ENCODE measurements around the gene BCL10. TPM values are rescaled to one million over a fixed set of nuclear protein-coding genes. Genes with fewer than 3 reads are reported as not detected.
A peak's percentile ranks its signal among the peaks of the same experiment; 100 is the strongest.

The BCL10 gene
- total RNA-seq, 1 experiment from 2014 or later = 32.2 TPM

DNA sequence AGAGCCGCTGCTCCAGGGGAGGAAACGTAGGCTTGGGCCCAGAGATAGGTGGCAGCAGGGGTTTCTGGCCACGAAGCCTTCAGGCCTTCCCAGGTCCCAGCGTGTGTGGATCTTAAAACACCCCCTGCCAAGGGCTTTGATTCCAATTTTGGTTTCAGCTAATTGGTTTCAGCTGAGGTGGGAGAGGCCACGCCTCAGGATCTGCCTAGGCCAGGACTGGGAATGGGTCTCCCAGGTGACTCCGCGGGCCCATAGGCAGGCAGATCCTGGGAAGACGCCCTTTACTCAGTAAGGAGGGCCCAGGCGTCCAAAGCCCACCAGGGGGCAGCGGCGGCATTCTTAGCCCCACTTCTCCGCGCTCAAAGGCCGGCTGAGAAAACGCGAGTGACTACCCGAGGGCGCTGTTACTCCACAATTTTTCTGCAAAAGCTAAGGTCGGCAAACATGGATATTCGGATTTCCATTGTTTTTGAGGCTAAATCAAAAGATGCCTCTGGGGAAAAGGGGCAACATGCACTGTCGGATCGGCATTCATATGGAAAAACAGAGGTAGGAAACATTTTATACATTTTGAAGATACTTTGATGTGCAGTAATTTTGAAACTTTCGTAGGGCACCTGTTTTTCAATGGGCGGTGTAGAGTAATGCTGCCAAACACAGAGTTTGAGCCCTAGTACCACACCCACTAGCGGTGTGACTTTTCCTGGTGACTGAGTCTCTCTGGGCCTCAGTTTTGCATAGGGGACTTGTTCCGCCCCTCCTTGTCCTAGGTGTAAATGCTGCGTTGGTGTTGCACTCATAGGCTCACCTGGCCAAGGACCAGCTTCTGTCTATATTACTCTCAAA, 31.8 kb upstream of the BCL10 start:
- Histone ChIP-seq H3K4me3 (ENCODE audit: low read length) (no peak overlapping the region), H3K4me2 (ENCODE audit: low read depth, low read length, poor library complexity, severe bottlenecking) (peak overlapping the region; percentile 57)

GRCh38 chr1:85306236-85306635, 29.8 kb upstream of the BCL10 start:
- H4K20me1 ChIP-seq (ENCODE audit: insufficient read depth, low read depth, low read length) = no peaks in the 10 kb centered on the region
- peaks cover 6% of the 10 kb centered on the region for H3K4me1 ChIP-seq (ENCODE audit: low read length)
- DNase-seq = no peak
- H3K36me3 ChIP-seq (ENCODE audit: insufficient read depth, low read length) = no peaks in the 10 kb centered on the region
- H2AFZ ChIP-seq (ENCODE audit: low read length) = no peak overlapping the region
- no peaks in the 10 kb centered on the region for H3K9me2 ChIP-seq (replicated peaks; ENCODE audit: insufficient read depth, low read length)
- no peak overlapping the region for H3K4me2 ChIP-seq (ENCODE audit: low read depth, low read length, poor library complexity, severe bottlenecking)
- H3K9me3 ChIP-seq (ENCODE audit: low read length) = no peaks in the 10 kb centered on the region
- H3K79me2 ChIP-seq (ENCODE audit: low read length) = no peaks in the 10 kb centered on the region
- H3K4me3 ChIP-seq (ENCODE audit: low read length) = no peak overlapping the region
- H3K27ac ChIP-seq (ENCODE audit: low read length) = no peak overlapping the region
- H3K9ac ChIP-seq (ENCODE audit: low read length) = no peak overlapping the region
- H3K27me3 ChIP-seq (ENCODE audit: low read length) = no peaks in the 10 kb centered on the region

More for the DNA sequence above, 31.8 kb upstream of the BCL10 start:
- DNase-seq = peak; percentile 87
- H3K4me1 ChIP-seq (ENCODE audit: low read length) = peaks cover 9% of the 10 kb centered on the region
- no peak overlapping the region; the same call in 1 of the 2 replicates for H3K9ac ChIP-seq (ENCODE audit: low read length)
- no peaks in the 10 kb centered on the region for H3K79me2 ChIP-seq (ENCODE audit: low read length)
- 0 out of 2 replicates have a peak, but pooled peaks cover 2% of the 10 kb centered on the region for H3K27me3 ChIP-seq (ENCODE audit: low read length)
- no peaks in the 10 kb centered on the region for H3K36me3 ChIP-seq (ENCODE audit: insufficient read depth, low read length)
- H3K9me3 ChIP-seq (ENCODE audit: low read length) = no peaks in the 10 kb centered on the region
- H2AFZ ChIP-seq (ENCODE audit: low read length) = 0 out of 2 replicates have a peak overlapping the region, but pooled peaks have one; percentile 51
- H4K20me1 ChIP-seq (ENCODE audit: insufficient read depth, low read depth, low read length) = no peaks in the 10 kb centered on the region
- no peak overlapping the region for H3K27ac ChIP-seq (ENCODE audit: low read length)
- H3K9me2 ChIP-seq (replicated peaks; ENCODE audit: insufficient read depth, low read length) = no peaks in the 10 kb centered on the region

DNA sequence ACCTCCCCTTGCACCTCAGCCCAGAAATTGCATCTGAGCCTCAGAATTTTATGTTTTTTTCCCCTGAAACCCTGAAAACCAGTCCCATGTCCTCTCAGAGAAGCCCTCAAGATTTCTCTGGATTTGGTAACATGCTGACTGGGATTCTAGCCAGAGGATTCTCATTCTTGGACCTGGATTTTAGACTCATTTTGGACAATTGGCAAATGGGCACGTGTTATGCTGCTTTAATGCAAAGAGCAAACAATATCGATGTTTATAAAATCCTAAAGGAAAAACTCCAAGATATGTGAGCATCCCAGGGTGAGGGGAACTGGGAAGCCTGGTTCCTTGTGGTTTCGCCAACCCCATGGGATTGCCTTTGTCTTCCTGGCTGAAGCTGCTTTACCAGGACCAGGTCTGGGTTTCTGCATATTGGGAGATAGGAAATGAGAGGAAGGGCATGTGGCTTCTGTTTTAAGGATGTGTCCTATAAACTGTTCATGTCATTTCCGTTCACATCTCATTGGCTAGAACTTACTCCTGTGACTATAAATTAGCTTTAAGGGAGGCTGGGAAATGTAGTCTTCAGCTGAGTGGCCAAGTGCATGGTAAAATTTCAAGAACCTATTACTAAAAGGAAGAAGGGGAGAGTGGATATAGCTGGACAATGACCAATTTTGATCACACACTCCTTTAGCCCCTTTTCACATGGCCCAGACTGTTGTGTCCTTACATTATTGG, 27.2 kb upstream of the BCL10 start:
- Histone ChIP-seq H3K4me3 (ENCODE audit: low read length) (no peak overlapping the region), H4K20me1 (ENCODE audit: insufficient read depth, low read depth, low read length) (no peaks in the 10 kb centered on the region), H3K36me3 (ENCODE audit: insufficient read depth, low read length) (no peaks in the 10 kb centered on the region), H3K4me1 (ENCODE audit: low read length) (peaks cover 5% of the 10 kb centered on the region), H3K27ac (ENCODE audit: low read length) (no peak overlapping the region), H3K9me2 (replicated peaks; ENCODE audit: insufficient read depth, low read length) (no peaks in the 10 kb centered on the region), H3K9me3 (ENCODE audit: low read length) (no peaks in the 10 kb centered on the region), H3K79me2 (ENCODE audit: low read length) (no peaks in the 10 kb centered on the region), H3K4me2 (ENCODE audit: low read depth, low read length, poor library complexity, severe bottlenecking) (no peak overlapping the region), H3K27me3 (ENCODE audit: low read length) (no peaks in the 10 kb centered on the region), H2AFZ (ENCODE audit: low read length) (no peak overlapping the region), H3K9ac (ENCODE audit: low read length) (no peak overlapping the region)
- peak; percentile 58 for DNase-seq

DNA sequence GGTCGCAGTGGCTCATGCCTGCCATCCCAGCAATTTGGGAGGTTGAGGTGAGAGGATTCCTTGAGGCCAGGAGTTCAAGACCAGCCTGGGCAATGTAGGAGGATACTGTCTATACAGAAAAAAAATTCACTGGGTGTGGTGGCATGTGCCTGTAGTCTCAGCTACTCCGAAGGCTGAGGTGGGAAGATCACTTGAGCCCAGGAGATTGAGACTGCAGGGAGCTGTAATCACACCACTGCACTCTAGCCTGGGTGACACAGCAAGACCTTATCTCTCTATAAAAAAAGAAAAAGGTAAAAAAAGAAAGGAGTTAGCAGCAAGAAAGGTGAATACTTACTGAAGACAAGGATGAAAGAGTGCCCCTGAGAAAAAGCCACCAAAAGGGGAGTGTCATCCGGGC, 23.7 kb upstream of the BCL10 start:
- Histone ChIP-seq H3K9me2 (replicated peaks; ENCODE audit: insufficient read depth, low read length) (no peaks in the 10 kb centered on the region), H3K36me3 (ENCODE audit: insufficient read depth, low read length) (no peaks in the 10 kb centered on the region), H3K4me3 (ENCODE audit: low read length) (no peak overlapping the region), H3K9ac (ENCODE audit: low read length) (no peak overlapping the region), H3K79me2 (ENCODE audit: low read length) (no peaks in the 10 kb centered on the region), H3K4me1 (ENCODE audit: low read length) (peaks cover 10% of the 10 kb centered on the region), H3K27ac (ENCODE audit: low read length) (no peak overlapping the region), H3K9me3 (ENCODE audit: low read length) (no peaks in the 10 kb centered on the region), H3K27me3 (ENCODE audit: low read length) (no peaks in the 10 kb centered on the region), H2AFZ (ENCODE audit: low read length) (no peak overlapping the region), H4K20me1 (ENCODE audit: insufficient read depth, low read depth, low read length) (no peaks in the 10 kb centered on the region), H3K4me2 (ENCODE audit: low read depth, low read length, poor library complexity, severe bottlenecking) (no peak overlapping the region)
- DNase-seq = no peak

DNA sequence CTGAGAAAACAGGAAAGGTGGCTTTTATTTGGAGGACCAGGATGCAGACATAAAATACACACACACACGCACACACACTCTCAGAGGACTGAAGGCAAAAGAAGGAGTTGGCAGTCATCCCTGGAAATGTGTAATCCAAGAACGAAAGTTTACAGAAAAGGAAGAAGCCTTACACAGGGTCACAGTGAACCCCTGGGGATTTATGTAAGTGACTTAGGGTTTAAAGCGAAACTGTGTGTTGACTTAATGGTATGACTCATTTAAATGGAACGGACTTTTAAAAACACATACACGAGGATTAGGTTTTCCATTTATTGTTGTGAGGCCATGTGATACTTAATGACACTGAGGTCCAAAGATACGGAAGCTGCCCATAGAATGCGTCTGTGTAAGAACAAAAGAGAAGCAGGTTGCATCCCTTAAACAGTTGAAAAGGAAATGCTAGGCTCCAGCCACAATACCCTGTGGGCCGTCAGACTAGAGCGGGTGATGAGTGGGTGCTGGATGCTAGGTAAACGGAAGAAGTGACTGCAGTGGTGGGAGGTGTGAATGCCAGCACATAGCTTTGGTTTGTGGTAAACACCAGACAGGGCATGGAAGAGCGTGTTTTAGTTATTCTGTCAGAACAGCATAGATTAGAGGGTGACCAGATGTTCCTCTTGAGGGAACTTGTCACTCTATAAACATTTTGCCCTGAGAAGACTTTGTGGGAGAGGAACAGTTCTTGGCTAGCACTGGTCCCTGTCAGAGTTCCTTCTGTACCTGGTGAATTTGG, 21.6 kb upstream of the BCL10 start:
- no peaks in the 10 kb centered on the region for H3K27me3 ChIP-seq (ENCODE audit: low read length)
- H3K4me2 ChIP-seq (ENCODE audit: low read depth, low read length, poor library complexity, severe bottlenecking) = peak overlapping the region; percentile 39
- H3K4me3 ChIP-seq (ENCODE audit: low read length) = 0 out of 2 replicates have a peak overlapping the region, but pooled peaks have one; percentile 0
- H3K4me1 ChIP-seq (ENCODE audit: low read length) = peaks cover 16% of the 10 kb centered on the region
- no peak overlapping the region for H2AFZ ChIP-seq (ENCODE audit: low read length)
- H3K27ac ChIP-seq (ENCODE audit: low read length) = no peak overlapping the region
- H3K9me3 ChIP-seq (ENCODE audit: low read length) = no peaks in the 10 kb centered on the region
- no peaks in the 10 kb centered on the region for H3K79me2 ChIP-seq (ENCODE audit: low read length)
- no peak overlapping the region for H3K9ac ChIP-seq (ENCODE audit: low read length)
- no peaks in the 10 kb centered on the region for H3K36me3 ChIP-seq (ENCODE audit: insufficient read depth, low read length)
- H4K20me1 ChIP-seq (ENCODE audit: insufficient read depth, low read depth, low read length) = no peaks in the 10 kb centered on the region
- peak; percentile 79 for DNase-seq
- no peaks in the 10 kb centered on the region for H3K9me2 ChIP-seq (replicated peaks; ENCODE audit: insufficient read depth, low read length)

GRCh38 chr1:85297538-85297854, 21.1 kb upstream of the BCL10 start:
- Histone ChIP-seq H2AFZ (ENCODE audit: low read length) (no peak overlapping the region), H3K36me3 (ENCODE audit: insufficient read depth, low read length) (no peaks in the 10 kb centered on the region)

DNA sequence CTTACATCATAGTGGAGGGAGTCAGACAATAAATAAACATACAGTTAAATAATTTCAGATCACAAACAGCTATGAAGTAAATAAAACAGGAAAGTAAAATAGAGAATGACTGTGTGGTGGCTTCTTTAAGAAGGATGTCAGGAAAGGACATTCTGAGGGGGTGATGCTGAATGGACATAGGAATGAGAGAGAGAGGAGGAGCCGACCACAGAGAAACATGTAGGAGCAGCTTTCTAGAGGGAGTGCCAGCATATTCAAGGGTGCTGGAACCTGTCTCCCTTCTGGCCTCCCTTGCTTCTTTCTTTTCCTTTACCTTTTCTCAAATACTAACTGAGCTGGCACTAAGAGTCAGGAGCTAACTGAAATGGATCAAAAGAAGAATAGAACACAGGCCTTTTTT, 20.5 kb upstream of the BCL10 start:
- H3K4me2 ChIP-seq (ENCODE audit: low read depth, low read length, poor library complexity, severe bottlenecking) = no peak overlapping the region
- no peak overlapping the region for H3K27ac ChIP-seq (ENCODE audit: low read length)
- peaks cover 22% of the 10 kb centered on the region for H3K4me1 ChIP-seq (ENCODE audit: low read length)
- no peaks in the 10 kb centered on the region for H3K9me2 ChIP-seq (replicated peaks; ENCODE audit: insufficient read depth, low read length)
- no peaks in the 10 kb centered on the region for H3K36me3 ChIP-seq (ENCODE audit: insufficient read depth, low read length)
- H3K27me3 ChIP-seq (ENCODE audit: low read length) = no peaks in the 10 kb centered on the region
- H4K20me1 ChIP-seq (ENCODE audit: insufficient read depth, low read depth, low read length) = no peaks in the 10 kb centered on the region
- DNase-seq = no peak
- H3K9ac ChIP-seq (ENCODE audit: low read length) = no peak overlapping the region
- no peaks in the 10 kb centered on the region for H3K9me3 ChIP-seq (ENCODE audit: low read length)
- H2AFZ ChIP-seq (ENCODE audit: low read length) = no peak overlapping the region
- no peak overlapping the region for H3K4me3 ChIP-seq (ENCODE audit: low read length)
- no peaks in the 10 kb centered on the region for H3K79me2 ChIP-seq (ENCODE audit: low read length)

More at GRCh38 chr1:85297538-85297854, 21.1 kb upstream of the BCL10 start:
- Histone ChIP-seq H3K27me3 (ENCODE audit: low read length) (no peaks in the 10 kb centered on the region), H4K20me1 (ENCODE audit: insufficient read depth, low read depth, low read length) (no peaks in the 10 kb centered on the region), H3K4me3 (ENCODE audit: low read length) (no peak overlapping the region), H3K9me2 (replicated peaks; ENCODE audit: insufficient read depth, low read length) (no peaks in the 10 kb centered on the region), H3K9me3 (ENCODE audit: low read length) (no peaks in the 10 kb centered on the region), H3K79me2 (ENCODE audit: low read length) (no peaks in the 10 kb centered on the region), H3K27ac (ENCODE audit: low read length) (no peak overlapping the region), H3K9ac (ENCODE audit: low read length) (no peak overlapping the region), H3K4me2 (ENCODE audit: low read depth, low read length, poor library complexity, severe bottlenecking) (no peak overlapping the region), H3K4me1 (ENCODE audit: low read length) (peaks cover 17% of the 10 kb centered on the region)
- DNase-seq = no peak

DNA sequence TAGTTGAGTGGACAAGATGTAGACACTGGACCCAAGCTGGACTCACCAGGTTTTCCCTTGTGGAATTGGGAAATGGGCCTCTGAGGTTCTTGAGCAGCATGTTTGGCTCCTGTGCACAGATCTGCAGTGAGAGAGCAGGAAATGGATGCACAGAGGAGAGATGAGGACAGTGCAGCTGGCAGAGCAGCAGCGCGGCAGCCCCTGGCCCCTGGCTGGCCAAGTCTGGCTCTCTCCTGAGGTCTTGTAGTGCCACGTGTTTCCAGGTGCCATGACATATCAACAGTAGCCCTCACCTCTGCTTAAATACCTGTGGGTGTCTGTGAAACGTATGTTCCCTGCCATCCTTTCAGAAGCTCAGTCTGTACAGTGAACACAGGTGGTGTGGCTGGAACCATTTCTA, 19.2 kb upstream of the BCL10 start:
- Histone ChIP-seq H3K79me2 (ENCODE audit: low read length) (no peaks in the 10 kb centered on the region), H3K4me2 (ENCODE audit: low read depth, low read length, poor library complexity, severe bottlenecking) (no peak overlapping the region), H3K4me1 (ENCODE audit: low read length) (peaks cover 35% of the 10 kb centered on the region), H3K36me3 (ENCODE audit: insufficient read depth, low read length) (no peaks in the 10 kb centered on the region), H4K20me1 (ENCODE audit: insufficient read depth, low read depth, low read length) (no peaks in the 10 kb centered on the region), H3K4me3 (ENCODE audit: low read length) (no peak overlapping the region), H3K27me3 (ENCODE audit: low read length) (no peaks in the 10 kb centered on the region), H3K9me3 (ENCODE audit: low read length) (no peaks in the 10 kb centered on the region), H2AFZ (ENCODE audit: low read length) (no peak overlapping the region), H3K9ac (ENCODE audit: low read length) (no peak overlapping the region), H3K9me2 (replicated peaks; ENCODE audit: insufficient read depth, low read length) (no peaks in the 10 kb centered on the region), H3K27ac (ENCODE audit: low read length) (no peak overlapping the region)
- no peak for DNase-seq

All from Karpas-422 (cell line).